ENCODE results near the gene SPC24.

SPC24 gene, protein sequence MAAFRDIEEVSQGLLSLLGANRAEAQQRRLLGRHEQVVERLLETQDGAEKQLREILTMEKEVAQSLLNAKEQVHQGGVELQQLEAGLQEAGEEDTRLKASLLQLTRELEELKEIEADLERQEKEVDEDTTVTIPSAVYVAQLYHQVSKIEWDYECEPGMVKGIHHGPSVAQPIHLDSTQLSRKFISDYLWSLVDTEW
- long read RNA-seq, transcript SPC24-206 (5 exons, 2,315 nt) = major isoform, 29 of 39 reads
- long read RNA-seq, partial matches to known transcripts = 1 of 39 reads
- long read RNA-seq, other reads (novel, unspliced or antisense) = 9 of 39 reads

DNA sequence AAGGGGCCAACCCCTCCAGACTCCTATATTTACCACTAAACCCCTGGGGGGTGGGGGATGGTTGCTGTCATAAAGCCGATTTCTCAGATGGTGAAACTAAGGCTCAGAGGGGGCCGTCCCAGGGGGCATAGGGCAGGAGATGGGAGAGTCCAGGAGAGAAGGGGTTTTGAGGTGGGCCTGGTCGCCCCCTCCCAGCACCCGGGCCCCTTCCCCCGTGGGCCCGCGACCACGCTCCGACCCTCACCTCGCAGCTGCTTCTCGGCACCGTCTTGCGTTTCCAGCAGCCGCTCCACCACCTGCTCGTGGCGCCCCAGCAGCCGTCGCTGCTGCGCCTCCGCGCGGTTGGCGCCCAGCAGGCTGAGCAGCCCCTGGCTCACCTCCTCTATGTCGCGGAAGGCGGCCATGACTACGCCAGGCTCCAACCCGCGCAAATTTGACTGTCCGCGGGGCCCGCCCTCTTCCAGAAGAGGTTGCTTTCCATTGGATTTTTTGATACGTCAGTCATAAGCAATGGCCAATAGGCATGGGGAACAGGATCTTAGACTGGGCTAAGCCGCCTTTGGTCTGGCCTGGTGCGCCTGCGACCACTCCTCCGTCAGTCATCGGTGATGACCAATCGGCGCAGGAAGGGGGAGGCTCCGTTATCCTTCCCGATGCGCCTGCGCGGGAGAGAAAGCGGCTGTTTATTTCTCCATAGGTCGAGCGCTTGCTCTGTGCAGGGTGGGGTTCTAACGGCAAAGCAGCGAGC, at the start of gene SPC24:
SPC24 (minus strand) TSS at position 410 of the 748 bp plus-strand sequence; CDS start at position 404, 6 bp downstream.
- peak; percentile 99 for DNase-seq (ENCODE audit: low read depth in 1 of 2, low spot score in 1 of 2)
- peak within 1 kb of the TSS; percentile 97 for H3K4me3 ChIP-seq (replicated peaks; ENCODE audit: insufficient read depth, low read length)
- no peaks in the 10 kb centered on the region for H3K27me3 ChIP-seq (ENCODE audit: insufficient read depth, poor library complexity, severe bottlenecking)
- peak within 1 kb of the TSS; percentile 92 for H3K27ac ChIP-seq (replicated peaks)
- TF ChIP-seq SPI1 (IDR thresholded peaks at IDR 0.05; ENCODE audit: borderline replicate concordance, low read depth) (no peak), GABPA (IDR thresholded peaks at IDR 0.05; ENCODE audit: low read depth) (no peak), POLR2AphosphoS5 (IDR thresholded peaks at IDR 0.05; ENCODE audit: low read depth) (peak; percentile 84)
- TF ChIP-seq, protein P1, sequence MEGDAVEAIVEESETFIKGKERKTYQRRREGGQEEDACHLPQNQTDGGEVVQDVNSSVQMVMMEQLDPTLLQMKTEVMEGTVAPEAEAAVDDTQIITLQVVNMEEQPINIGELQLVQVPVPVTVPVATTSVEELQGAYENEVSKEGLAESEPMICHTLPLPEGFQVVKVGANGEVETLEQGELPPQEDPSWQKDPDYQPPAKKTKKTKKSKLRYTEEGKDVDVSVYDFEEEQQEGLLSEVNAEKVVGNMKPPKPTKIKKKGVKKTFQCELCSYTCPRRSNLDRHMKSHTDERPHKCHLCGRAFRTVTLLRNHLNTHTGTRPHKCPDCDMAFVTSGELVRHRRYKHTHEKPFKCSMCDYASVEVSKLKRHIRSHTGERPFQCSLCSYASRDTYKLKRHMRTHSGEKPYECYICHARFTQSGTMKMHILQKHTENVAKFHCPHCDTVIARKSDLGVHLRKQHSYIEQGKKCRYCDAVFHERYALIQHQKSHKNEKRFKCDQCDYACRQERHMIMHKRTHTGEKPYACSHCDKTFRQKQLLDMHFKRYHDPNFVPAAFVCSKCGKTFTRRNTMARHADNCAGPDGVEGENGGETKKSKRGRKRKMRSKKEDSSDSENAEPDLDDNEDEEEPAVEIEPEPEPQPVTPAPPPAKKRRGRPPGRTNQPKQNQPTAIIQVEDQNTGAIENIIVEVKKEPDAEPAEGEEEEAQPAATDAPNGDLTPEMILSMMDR (IDR thresholded peaks at IDR 0.05; ENCODE audit: insufficient read depth, low read length) = no peak
- TF ChIP-seq, protein P2, sequence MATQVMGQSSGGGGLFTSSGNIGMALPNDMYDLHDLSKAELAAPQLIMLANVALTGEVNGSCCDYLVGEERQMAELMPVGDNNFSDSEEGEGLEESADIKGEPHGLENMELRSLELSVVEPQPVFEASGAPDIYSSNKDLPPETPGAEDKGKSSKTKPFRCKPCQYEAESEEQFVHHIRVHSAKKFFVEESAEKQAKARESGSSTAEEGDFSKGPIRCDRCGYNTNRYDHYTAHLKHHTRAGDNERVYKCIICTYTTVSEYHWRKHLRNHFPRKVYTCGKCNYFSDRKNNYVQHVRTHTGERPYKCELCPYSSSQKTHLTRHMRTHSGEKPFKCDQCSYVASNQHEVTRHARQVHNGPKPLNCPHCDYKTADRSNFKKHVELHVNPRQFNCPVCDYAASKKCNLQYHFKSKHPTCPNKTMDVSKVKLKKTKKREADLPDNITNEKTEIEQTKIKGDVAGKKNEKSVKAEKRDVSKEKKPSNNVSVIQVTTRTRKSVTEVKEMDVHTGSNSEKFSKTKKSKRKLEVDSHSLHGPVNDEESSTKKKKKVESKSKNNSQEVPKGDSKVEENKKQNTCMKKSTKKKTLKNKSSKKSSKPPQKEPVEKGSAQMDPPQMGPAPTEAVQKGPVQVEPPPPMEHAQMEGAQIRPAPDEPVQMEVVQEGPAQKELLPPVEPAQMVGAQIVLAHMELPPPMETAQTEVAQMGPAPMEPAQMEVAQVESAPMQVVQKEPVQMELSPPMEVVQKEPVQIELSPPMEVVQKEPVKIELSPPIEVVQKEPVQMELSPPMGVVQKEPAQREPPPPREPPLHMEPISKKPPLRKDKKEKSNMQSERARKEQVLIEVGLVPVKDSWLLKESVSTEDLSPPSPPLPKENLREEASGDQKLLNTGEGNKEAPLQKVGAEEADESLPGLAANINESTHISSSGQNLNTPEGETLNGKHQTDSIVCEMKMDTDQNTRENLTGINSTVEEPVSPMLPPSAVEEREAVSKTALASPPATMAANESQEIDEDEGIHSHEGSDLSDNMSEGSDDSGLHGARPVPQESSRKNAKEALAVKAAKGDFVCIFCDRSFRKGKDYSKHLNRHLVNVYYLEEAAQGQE (IDR thresholded peaks at IDR 0.05; ENCODE audit: insufficient replicate concordance, low read depth) = peak; percentile 58

GRCh38 chr19:11204943-11205349, 49.4 kb upstream of the SPC24 start:
- Histone ChIP-seq H3K27me3 (ENCODE audit: insufficient read depth, poor library complexity, severe bottlenecking) (no peaks in the 10 kb centered on the region), H3K27ac (replicated peaks) (no peak overlapping the region), H3K4me3 (replicated peaks; ENCODE audit: insufficient read depth, low read length) (no peak overlapping the region)
- peak in 1 of 2 experiments; percentile 23 for DNase-seq (ENCODE audit: low read depth in 1 of 2, low spot score in 1 of 2)
- TF ChIP-seq, protein P1 (IDR thresholded peaks at IDR 0.05; ENCODE audit: insufficient read depth, low read length) = no peak
- TF ChIP-seq POLR2AphosphoS5 (IDR thresholded peaks at IDR 0.05; ENCODE audit: low read depth) (0 out of 2 replicates have a peak, but pooled peaks have one; percentile 46), GABPA (IDR thresholded peaks at IDR 0.05; ENCODE audit: low read depth) (no peak)

DNA sequence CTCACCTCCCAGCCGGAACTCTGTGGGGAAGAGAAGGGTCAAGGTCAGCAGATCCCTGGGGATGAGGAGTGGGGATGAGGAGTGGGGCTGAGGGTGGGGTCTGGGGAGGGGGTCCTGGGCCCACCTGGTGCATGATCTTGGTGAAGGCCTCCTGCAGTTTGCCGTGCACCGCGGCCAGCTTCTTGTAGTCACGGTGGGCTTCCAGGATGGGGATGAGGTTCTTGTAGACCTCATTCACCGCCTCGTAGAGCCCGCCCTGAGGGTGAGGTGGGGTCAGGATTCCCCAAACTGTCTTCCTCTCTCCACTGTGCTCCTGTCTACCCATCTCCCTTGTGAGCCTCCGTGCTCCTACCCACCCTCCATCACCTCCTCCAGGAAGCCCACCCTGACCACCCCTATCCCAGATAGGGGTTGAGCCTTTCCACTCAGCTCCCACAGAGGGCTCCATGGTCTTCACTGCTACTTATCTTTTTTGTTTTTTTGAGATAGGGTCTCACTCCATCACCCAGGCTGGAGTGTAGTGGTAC, 48.6 kb upstream of the SPC24 start:
- TF ChIP-seq SPI1 (IDR thresholded peaks at IDR 0.05; ENCODE audit: borderline replicate concordance, low read depth) (no peak), GABPA (IDR thresholded peaks at IDR 0.05; ENCODE audit: low read depth) (no peak)
- TF ChIP-seq, protein P2 (IDR thresholded peaks at IDR 0.05; ENCODE audit: insufficient replicate concordance, low read depth) = no peak
- Histone ChIP-seq H3K27ac (replicated peaks) (no peak overlapping the region), H3K27me3 (ENCODE audit: insufficient read depth, poor library complexity, severe bottlenecking) (no peaks in the 10 kb centered on the region), H3K4me3 (replicated peaks; ENCODE audit: insufficient read depth, low read length) (no peak overlapping the region)
- DNase-seq (ENCODE audit: low read depth in 1 of 2, low spot score in 1 of 2) = no peak

All from HL-60 (cell line).